PFSK-1 (cell line): ENCODE results near the gene ASCL2.

ENCODE experiments used
- POLR2AphosphoS5 ChIP-seq: IDR thresholded peaks from 2 replicates; pipeline ENCODE4 v1.6.1; 2012; ENCODE audit warnings: low read depth, mild to moderate bottlenecking, control low read depth, low read length, moderate library complexity
- REST ChIP-seq, 2 experiments: IDR thresholded peaks; 2 replicates each; pipeline versions ENCODE4 v1.6.1 to v1.8.0; 2011 to 2012; ENCODE audit warnings: low read depth in 2 of 2, low read length in 2 of 2, control low read depth in 1 of 2, inconsistent platforms in 1 of 2, mild to moderate bottlenecking in 1 of 2, moderate library complexity in 1 of 2; ENCODE audit not compliant: insufficient read depth in 1 of 2
- SIN3A ChIP-seq: IDR thresholded peaks from 2 replicates; pipeline ENCODE4 v1.6.1; 2012; ENCODE audit warnings: mild to moderate bottlenecking, low read length, moderate library complexity, borderline replicate concordance; ENCODE audit not compliant: insufficient read depth
- TAF1 ChIP-seq: IDR thresholded peaks from 2 replicates; pipeline ENCODE4 v1.6.1; 2012; ENCODE audit warnings: low read length, control low read depth, borderline replicate concordance; ENCODE audit not compliant: insufficient read depth

DNA sequence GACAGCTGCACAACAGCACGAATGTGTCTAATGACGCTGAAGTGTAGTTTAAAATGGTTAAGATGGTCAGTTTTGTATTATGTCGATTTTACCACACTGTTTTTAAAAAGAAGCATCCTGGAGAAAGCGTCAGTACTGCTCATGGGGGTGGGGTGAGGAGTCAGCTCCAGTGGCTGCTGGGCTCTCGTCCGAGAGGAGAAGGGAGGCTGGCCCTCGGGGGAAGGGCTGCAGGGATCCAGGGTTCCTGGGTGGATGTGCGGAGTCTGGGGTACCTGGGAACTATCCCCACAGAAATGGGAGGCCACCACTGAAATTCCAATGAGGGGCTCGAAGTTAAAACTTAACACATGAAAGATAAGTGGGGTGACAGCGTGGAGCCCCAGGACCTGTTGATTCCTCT lies 19.5 kb upstream of the ASCL2 start:
- TF ChIP-seq POLR2AphosphoS5 = no peak
- no peak for TF ChIP-seq TAF1
- TF ChIP-seq REST (IDR thresholded peaks at IDR 0.05; ENCODE audit: insufficient read depth in 1 of 2, low read depth in 2 of 2, low read length in 2 of 2) = no peak
- TF ChIP-seq SIN3A = no peak
